Esophagus squamous epithelium (tissue), 4 donors: Measurements from ENCODE around the gene ZNF189.

Source experiments
- CTCF ChIP-seq, 6 experiments: fragments of 450-650 bp in 4 of 6; fragments of 200-600 bp in 2 of 6; sonication (generic) in 2 of 6; IDR thresholded peaks; one replicate each; pipeline ENCODE4 v1.5.1; 2016 to 2019; ENCODE audit warnings: antibody characterized with exemption in 6 of 6, mild to moderate bottlenecking in 4 of 6, moderate library complexity in 4 of 6
- POLR2A ChIP-seq, 4 donors: fragments of 450-650 bp; IDR thresholded peaks; one replicate each; pipeline ENCODE4 v1.6.1; 2017; ENCODE audit warnings: antibody characterized with exemption in 4 of 4, mild to moderate bottlenecking in 4 of 4, moderate library complexity in 3 of 4

- TF ChIP-seq CTCF (IDR thresholded peaks at IDR 0.05) (no peak), POLR2A (IDR thresholded peaks at IDR 0.05) (no peak)
Observed at GRCh38 chr9:101445353-101446029, 46.8 kb downstream of the ZNF189 start.
